Spleen (tissue), 11 donors: Measurements from ENCODE around the gene SEMA3F. TPM values are rescaled to one million over a fixed set of nuclear protein-coding genes. Genes with fewer than 3 reads are reported as not detected.
A peak's percentile ranks its signal among the peaks of the same experiment; 100 is the strongest.

Experiments
- DNase-seq: peaks from one replicate; pipeline ENCODE4 v3.0.0-alpha.2; 2020
- H3K27ac ChIP-seq, 8 donors: fragments of 200-600 bp; sonication (generic) in 7 of 8; 1 replicate in 4 of 8; 2 replicates in 4 of 8; pipeline versions ENCODE4 v1.5.0 to v1.8.0; 2016 to 2021; ENCODE audit warnings: inconsistent platforms in 4 of 8, mild to moderate bottlenecking in 4 of 8, moderate library complexity in 1 of 8
- H3K27me3 ChIP-seq, 7 donors: fragments of 200-600 bp; sonication (generic) in 6 of 7; replicated peaks in 1 of 7; 1 replicate in 4 of 7; 2 replicates in 3 of 7; pipeline versions ENCODE4 v1.5.0 to v1.8.0; 2016 to 2021; ENCODE audit warnings: inconsistent platforms in 3 of 7, mild to moderate bottlenecking in 1 of 7
- H3K36me3 ChIP-seq, 6 donors: fragments of 200-600 bp; sonication (generic) in 5 of 6; 1 replicate in 4 of 6; 2 replicates in 2 of 6; pipeline versions ENCODE4 v1.5.0 to v1.8.0; 2016 to 2021; ENCODE audit warnings: inconsistent platforms in 2 of 6
- H3K4me1 ChIP-seq, 6 donors: fragments of 200-600 bp; sonication (generic) in 5 of 6; 1 replicate in 3 of 6; 2 replicates in 3 of 6; pipeline versions ENCODE4 v1.5.0 to v1.8.0; 2016 to 2021; ENCODE audit warnings: inconsistent platforms in 3 of 6
- H3K4me3 ChIP-seq, 8 donors: fragments of 200-600 bp; sonication (generic) in 7 of 8; 1 replicate in 4 of 8; 2 replicates in 4 of 8; pipeline versions ENCODE4 v1.5.0 to v1.8.0; 2016 to 2021; ENCODE audit warnings: inconsistent platforms in 4 of 8, mild to moderate bottlenecking in 4 of 8, moderate library complexity in 2 of 8
- H3K9me3 ChIP-seq, 8 donors: fragments of 200-600 bp; sonication (generic) in 7 of 8; 1 replicate in 4 of 8; 2 replicates in 4 of 8; pipeline versions ENCODE4 v1.5.0 to v1.8.0; 2016 to 2021; ENCODE audit warnings: inconsistent platforms in 4 of 8
- POLR2A ChIP-seq, 3 donors: fragments of 450-650 bp; IDR thresholded peaks; one replicate each; pipeline ENCODE4 v1.5.1; 2017; ENCODE audit warnings: antibody characterized with exemption in 3 of 3, mild to moderate bottlenecking in 1 of 3
- POLR2AphosphoS5 ChIP-seq, 3 donors: sonication (generic); formaldehyde crosslinking; IDR thresholded peaks; one replicate each; pipeline ENCODE4 v1.5.1; 2017; ENCODE audit warnings: antibody characterized with exemption in 3 of 3
- WGBS, 5 donors: extraction: QIAGEN DNeasy Blood & Tissue Kit in 3 of 5; methylation state at CpG; one replicate each; pipeline versions ENCODE4 v1.1.5 to v1.1.7; 2013 to 2018; 5-methylcytosine and 5-hydroxymethylcytosine counted together
- intact Hi-C: fragments of 100-400 bp; cut with DNase I; formaldehyde crosslinking; loops from one replicate; pipeline ENCODE4 v1.15.0; 2023; ENCODE audit warnings: low total_unique reads
- polyA plus RNA-seq, 3 donors: library from polyadenylated mRNA; stranded (reverse); fragments of 200-250 nt; gene quantifications; one replicate each; pipeline ENCODE4 v1.2.1, GENCODE V29; 2013
- total RNA-seq, 7 donors: library from RNA; depleted of rRNA in 3 of 7; stranded (reverse); fragments of >200 nt in 3 of 7; fragmentation: NEBNext Ultra II Directional in 4 of 7; extraction: Animal tissue kit (Norgen Biotek cat#: 25700) in 4 of 7; gene quantifications; one replicate each; pipeline versions ENCODE4 v1.1.0 to v1.2.1, GENCODE V29; 2016 to 2021
- TF ChIP-seq, protein P1 (sequence below), 11 experiments: fragments of 200-600 bp in 7 of 11; fragments of 450-650 bp in 4 of 11; sonication (generic) in 4 of 11; IDR thresholded peaks in 8 of 11; conservative IDR thresholded peaks in 3 of 11; 1 replicate in 7 of 11; 2 replicates in 4 of 11; pipeline versions ENCODE4 v1.4.0 to v1.8.0; 2016 to 2021; ENCODE audit warnings: antibody characterized with exemption in 11 of 11, inconsistent platforms in 4 of 11, mild to moderate bottlenecking in 1 of 11
- donor health status: healthy with polysubstance abuse.
- donor health status: DM: no; HTN: no; CAD: no; lungs with moderate emphysema.
- donor health status: DM: no; HTN: no; CAD: no.
- donor health status: Bipolar disorder and iron deficiency.
- donor health status: healthy.
- donor health status: DM: no; HTN: no; CAD: no.
- donor health status: DM: yes; HTN: yes; CAD: no.

Gene SEMA3F
- total and polyA plus RNA-seq, 10 donors: 16.9 to 205 (median 77.9) TPM

GRCh38 chr3:50124800-50125178 lies 30.3 kb upstream of the SEMA3F start:
- DNase-seq: peak; percentile 67
- H3K4me1 ChIP-seq: peaks cover 3 to 59% (median 31%) of the 10 kb centered on the region in 6 donors
- intact Hi-C loops: loop anchor here (5.0 to 10.0 kb wide), 2 partner anchors 63 to 150 kb away; partner anchors contain the start of gene LSMEM2
- H3K27me3 ChIP-seq: no peaks in the 10 kb centered on the region
- TF ChIP-seq POLR2A (IDR thresholded peaks at IDR 0.05): no peak
- TF ChIP-seq POLR2AphosphoS5 (IDR thresholded peaks at IDR 0.05): peak in 2 of 3 donors; percentile 29 to 81
- TF ChIP-seq, protein P1, sequence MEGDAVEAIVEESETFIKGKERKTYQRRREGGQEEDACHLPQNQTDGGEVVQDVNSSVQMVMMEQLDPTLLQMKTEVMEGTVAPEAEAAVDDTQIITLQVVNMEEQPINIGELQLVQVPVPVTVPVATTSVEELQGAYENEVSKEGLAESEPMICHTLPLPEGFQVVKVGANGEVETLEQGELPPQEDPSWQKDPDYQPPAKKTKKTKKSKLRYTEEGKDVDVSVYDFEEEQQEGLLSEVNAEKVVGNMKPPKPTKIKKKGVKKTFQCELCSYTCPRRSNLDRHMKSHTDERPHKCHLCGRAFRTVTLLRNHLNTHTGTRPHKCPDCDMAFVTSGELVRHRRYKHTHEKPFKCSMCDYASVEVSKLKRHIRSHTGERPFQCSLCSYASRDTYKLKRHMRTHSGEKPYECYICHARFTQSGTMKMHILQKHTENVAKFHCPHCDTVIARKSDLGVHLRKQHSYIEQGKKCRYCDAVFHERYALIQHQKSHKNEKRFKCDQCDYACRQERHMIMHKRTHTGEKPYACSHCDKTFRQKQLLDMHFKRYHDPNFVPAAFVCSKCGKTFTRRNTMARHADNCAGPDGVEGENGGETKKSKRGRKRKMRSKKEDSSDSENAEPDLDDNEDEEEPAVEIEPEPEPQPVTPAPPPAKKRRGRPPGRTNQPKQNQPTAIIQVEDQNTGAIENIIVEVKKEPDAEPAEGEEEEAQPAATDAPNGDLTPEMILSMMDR (IDR thresholded peaks at IDR 0.05 in 8 of 11, conservative IDR thresholded peaks at IDR 0.05 in 3 of 11): no peak
- peaks cover 0 to 38% (median 15%) of the 10 kb centered on the region in 6 donors for H3K36me3 ChIP-seq
- 50 to 81% (median 74%) methylated on average over 8 to 12 of the region's 12 CpGs for WGBS, 5 donors
- no peak overlapping the region for H3K4me3 ChIP-seq
- H3K9me3 ChIP-seq: no peaks in the 10 kb centered on the region
- no peak overlapping the region for H3K27ac ChIP-seq

- no peaks in the 10 kb centered on the region for H3K27me3 ChIP-seq
- intact Hi-C loops: loop anchor here (10.0 kb wide), 1 partner anchor 149 kb away; the partner anchor contains the start of gene LSMEM2
- H3K4me3 ChIP-seq: no peak overlapping the region
- DNase-seq: peak; percentile 35
- WGBS, 5 donors: 74 to 86% (median 79%) methylated on average over 8 to 9 of the region's 9 CpGs
- TF ChIP-seq POLR2A (IDR thresholded peaks at IDR 0.05): no peak
- TF ChIP-seq POLR2AphosphoS5 (IDR thresholded peaks at IDR 0.05): no peak
- TF ChIP-seq, protein P1 (IDR thresholded peaks at IDR 0.05 in 8 of 11, conservative IDR thresholded peaks at IDR 0.05 in 3 of 11): no peak
- peaks cover 0 to 29% (median 6%) of the 10 kb centered on the region in 6 donors for H3K36me3 ChIP-seq
- no peaks in the 10 kb centered on the region for H3K9me3 ChIP-seq
- H3K27ac ChIP-seq: no peak overlapping the region
- peaks cover 3 to 59% (median 31%) of the 10 kb centered on the region in 6 donors for H3K4me1 ChIP-seq
Measured at GRCh38 chr3:50125541-50126286, 29.4 kb upstream of the SEMA3F start.

DNA sequence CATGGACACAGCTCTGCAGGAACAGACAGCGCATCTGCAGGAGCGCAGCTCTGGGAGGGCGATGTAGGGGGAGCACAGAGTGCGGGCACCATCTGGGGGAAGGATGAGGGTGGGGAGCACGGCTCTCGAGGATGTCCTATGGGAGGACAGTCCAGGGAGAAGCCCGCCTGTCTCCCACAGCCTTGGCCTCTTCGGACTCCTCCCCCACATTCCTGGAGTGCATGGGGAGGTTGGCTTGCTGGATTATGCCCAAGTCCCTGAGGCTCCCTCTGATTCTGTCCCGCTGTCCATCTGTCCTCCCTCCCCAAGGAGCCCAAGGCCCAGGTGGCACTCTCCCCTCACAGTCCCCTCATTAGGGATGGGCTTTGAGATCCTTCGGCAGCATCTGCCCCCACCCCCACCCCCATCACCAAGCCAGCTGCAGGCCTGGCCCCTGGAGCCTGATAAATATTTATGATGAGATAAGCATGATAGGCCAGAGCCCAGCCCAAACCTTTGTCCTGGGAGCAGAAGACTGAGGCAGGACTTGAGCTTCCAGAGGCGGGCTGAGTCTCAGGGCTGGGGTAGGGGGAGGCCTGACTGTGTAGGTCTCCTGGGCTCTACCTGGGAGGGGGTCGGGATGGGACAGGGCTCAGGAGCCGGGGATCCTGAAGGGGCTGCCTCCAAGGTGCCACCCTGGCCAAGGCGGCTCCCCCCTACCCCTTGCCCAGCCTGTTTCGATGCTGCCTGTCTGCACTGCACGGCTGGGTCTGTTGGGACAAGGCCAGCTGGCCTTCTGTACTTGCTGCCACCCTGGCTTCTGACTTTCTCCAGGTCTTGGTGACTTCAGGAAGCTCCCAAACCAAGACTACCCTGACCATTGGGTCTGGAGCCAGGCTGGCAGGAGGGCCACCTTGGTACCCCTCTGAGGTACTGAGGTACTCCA lies 28.6 kb upstream of the SEMA3F start:
- 75 to 87% (median 76%) methylated on average over 15 to 16 of the region's 16 CpGs for WGBS, 5 donors
- H3K4me1 ChIP-seq: peaks cover 3 to 53% (median 29%) of the 10 kb centered on the region in 6 donors
- no peak overlapping the region for H3K27ac ChIP-seq
- no peak overlapping the region for H3K4me3 ChIP-seq
- intact Hi-C loops: loop anchor here (10.0 kb wide), 1 partner anchor 148 kb away; the partner anchor contains the start of gene LSMEM2
- TF ChIP-seq POLR2A (IDR thresholded peaks at IDR 0.05) (no peak), POLR2AphosphoS5 (IDR thresholded peaks at IDR 0.05) (peak in 1 of 3 donors; percentile 36)
- TF ChIP-seq, protein P1 (IDR thresholded peaks at IDR 0.05 in 8 of 11, conservative IDR thresholded peaks at IDR 0.05 in 3 of 11): no peak
- no peaks in the 10 kb centered on the region for H3K27me3 ChIP-seq
- H3K9me3 ChIP-seq: no peaks in the 10 kb centered on the region
- peak; percentile 73 for DNase-seq
- H3K36me3 ChIP-seq: peaks cover 0 to 21% (median 0%) of the 10 kb centered on the region in 6 donors
